ENCODE results near the gene RPH3AL.

DNA sequence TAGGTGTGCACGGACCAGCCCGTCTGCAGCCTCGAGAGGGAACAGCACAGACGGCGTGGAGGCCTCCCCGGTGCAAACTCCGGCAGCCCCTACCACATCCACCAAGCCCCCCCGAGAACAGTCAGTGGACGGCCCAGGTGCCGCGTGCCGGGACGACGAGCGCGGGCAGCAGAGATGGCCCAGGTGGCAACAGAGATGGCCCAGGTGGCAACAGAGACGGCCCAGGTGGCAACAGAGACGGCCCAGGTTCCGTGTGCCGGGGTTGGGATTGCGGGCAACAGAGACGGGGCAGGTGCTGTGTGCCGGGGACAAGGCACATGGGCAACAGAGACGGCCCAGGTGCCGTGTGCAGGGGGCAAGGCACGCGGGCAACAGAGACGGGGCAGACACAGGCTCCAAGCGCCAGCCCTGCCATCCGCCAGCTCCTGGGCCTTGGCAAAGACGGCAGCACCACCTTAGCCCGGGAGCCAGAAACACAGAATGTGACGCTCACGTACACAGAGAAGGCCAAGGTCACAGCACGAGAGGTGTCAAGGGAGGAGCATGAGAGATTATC lies 31.1 kb downstream of the RPH3AL start:
- TF ChIP-seq, protein P1, sequence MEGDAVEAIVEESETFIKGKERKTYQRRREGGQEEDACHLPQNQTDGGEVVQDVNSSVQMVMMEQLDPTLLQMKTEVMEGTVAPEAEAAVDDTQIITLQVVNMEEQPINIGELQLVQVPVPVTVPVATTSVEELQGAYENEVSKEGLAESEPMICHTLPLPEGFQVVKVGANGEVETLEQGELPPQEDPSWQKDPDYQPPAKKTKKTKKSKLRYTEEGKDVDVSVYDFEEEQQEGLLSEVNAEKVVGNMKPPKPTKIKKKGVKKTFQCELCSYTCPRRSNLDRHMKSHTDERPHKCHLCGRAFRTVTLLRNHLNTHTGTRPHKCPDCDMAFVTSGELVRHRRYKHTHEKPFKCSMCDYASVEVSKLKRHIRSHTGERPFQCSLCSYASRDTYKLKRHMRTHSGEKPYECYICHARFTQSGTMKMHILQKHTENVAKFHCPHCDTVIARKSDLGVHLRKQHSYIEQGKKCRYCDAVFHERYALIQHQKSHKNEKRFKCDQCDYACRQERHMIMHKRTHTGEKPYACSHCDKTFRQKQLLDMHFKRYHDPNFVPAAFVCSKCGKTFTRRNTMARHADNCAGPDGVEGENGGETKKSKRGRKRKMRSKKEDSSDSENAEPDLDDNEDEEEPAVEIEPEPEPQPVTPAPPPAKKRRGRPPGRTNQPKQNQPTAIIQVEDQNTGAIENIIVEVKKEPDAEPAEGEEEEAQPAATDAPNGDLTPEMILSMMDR (IDR thresholded peaks at IDR 0.05) = no peak
- no peak for TF ChIP-seq POLR2A (IDR thresholded peaks at IDR 0.05)

Measured in right lobe of liver (tissue), 4 donors.